ENCODE results near the gene PROS1.
"Not testable (repeated sequence)": the region's sequence is repeated elsewhere in the genome, so short reads cannot be mapped to it uniquely, and the experiment has no call there.

PROS1 gene

GRCh38 chr3:93877427-93877826 is 96.3 kb downstream of the PROS1 start:
- DNase-seq (ENCODE audit: low read depth, low spot score), result not testable (repeated sequence)

GRCh38 chr3:93873412-93873811 is 100.3 kb downstream of the PROS1 start:
- not testable (repeated sequence) for DNase-seq (ENCODE audit: low read depth, low spot score)

- no peak for DNase-seq (ENCODE audit: low read depth, low spot score)
These were observed 106.3 kb downstream of the PROS1 start for GRCh38 chr3:93867425-93867824.

- no peak for DNase-seq (ENCODE audit: low read depth, low spot score)
These were observed 112.7 kb downstream of the PROS1 start for GRCh38 chr3:93861017-93861416.

- no peak for DNase-seq (ENCODE audit: low read depth, low spot score)
These were observed 118.3 kb downstream of the PROS1 start for GRCh38 chr3:93855401-93855800.

GRCh38 chr3:93852228-93852627 is 121.5 kb downstream of the PROS1 start:
- DNase-seq (ENCODE audit: low read depth, low spot score), result not testable (repeated sequence)

- DNase-seq (ENCODE audit: low read depth, low spot score), result no peak
These were observed 129.7 kb downstream of the PROS1 start for GRCh38 chr3:93843981-93844380.

GRCh38 chr3:93839193-93839592 is 134.5 kb downstream of the PROS1 start:
- DNase-seq (ENCODE audit: low read depth, low spot score), result not testable (repeated sequence)
